Measurements from ENCODE around the gene TBC1D30.

DNA sequence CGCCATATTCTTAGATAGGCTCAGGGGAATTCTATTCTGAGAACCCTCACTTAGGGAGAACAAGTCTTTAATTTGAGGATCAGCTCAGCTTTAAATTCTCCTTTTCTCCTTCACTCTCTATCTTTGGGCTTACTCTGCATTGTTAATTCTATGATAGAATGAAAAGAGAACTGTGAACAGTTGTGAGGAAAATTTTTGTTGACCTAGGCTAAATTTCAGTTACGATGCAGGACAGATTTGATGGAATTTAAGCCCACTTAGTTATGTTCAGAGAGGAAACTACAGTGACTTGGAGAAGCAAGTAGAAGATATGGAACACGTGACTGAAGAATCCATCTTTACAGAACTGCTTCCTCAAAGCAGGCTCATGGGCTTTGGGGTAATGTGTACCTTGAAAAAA lies 82.7 kb downstream of the TBC1D30 start:
- TF ChIP-seq, protein P1, sequence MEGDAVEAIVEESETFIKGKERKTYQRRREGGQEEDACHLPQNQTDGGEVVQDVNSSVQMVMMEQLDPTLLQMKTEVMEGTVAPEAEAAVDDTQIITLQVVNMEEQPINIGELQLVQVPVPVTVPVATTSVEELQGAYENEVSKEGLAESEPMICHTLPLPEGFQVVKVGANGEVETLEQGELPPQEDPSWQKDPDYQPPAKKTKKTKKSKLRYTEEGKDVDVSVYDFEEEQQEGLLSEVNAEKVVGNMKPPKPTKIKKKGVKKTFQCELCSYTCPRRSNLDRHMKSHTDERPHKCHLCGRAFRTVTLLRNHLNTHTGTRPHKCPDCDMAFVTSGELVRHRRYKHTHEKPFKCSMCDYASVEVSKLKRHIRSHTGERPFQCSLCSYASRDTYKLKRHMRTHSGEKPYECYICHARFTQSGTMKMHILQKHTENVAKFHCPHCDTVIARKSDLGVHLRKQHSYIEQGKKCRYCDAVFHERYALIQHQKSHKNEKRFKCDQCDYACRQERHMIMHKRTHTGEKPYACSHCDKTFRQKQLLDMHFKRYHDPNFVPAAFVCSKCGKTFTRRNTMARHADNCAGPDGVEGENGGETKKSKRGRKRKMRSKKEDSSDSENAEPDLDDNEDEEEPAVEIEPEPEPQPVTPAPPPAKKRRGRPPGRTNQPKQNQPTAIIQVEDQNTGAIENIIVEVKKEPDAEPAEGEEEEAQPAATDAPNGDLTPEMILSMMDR (IDR thresholded peaks at IDR 0.05), result no peak
- no peak for TF ChIP-seq POLR2A (IDR thresholded peaks at IDR 0.05)
